OCI-M1 (cell line): Measurements from ENCODE around the gene FNTB.

Experiments used
- DNase-seq: peaks from one replicate; lab custom pipeline; 2025; lab: John Stamatoyannopoulos, UW

The FNTB gene

GRCh38 chr14:64986648-64987437 lies at the start of gene FNTB:
Gene FNTB, plus strand, starts transcription at chr14:64986895. Its CDS starts 59 bp downstream, at chr14:64986954.
- DNase-seq = peak; percentile 96

DNA sequence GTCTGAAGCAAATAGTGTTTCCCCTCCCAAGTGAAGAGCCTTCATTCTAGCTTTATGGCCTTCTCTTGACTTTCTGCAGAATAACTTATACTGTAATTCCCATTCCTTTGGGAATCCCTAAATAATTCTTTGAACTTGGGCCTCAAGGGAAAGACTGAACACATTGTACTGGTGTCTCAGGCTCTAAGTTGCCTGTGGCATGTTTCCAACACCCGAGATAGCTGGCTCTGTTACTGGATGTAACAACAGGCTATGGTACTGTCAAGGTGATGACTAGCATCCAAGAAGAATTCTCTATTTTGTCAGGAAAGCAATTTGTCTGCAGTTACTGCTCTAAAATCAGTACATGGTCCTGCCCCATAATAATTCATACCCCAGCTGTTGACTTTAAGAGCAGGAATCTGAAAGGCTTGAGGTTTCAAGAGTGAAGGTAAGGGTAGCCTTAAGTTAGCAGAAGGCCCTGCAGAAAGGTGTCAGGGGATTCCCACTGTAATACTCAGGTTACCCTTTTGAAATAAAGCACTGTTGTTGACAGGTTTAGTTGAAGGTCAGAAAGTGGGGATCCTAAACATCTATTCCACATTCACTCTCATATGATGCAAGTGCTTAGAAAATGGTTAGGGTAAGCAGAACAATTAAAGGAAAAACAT lies 49.4 kb upstream of the FNTB start:
- DNase-seq = no peak

- DNase-seq = no peak
Observed at GRCh38 chr14:64937821-64938193, 48.9 kb upstream of the FNTB start.

DNA sequence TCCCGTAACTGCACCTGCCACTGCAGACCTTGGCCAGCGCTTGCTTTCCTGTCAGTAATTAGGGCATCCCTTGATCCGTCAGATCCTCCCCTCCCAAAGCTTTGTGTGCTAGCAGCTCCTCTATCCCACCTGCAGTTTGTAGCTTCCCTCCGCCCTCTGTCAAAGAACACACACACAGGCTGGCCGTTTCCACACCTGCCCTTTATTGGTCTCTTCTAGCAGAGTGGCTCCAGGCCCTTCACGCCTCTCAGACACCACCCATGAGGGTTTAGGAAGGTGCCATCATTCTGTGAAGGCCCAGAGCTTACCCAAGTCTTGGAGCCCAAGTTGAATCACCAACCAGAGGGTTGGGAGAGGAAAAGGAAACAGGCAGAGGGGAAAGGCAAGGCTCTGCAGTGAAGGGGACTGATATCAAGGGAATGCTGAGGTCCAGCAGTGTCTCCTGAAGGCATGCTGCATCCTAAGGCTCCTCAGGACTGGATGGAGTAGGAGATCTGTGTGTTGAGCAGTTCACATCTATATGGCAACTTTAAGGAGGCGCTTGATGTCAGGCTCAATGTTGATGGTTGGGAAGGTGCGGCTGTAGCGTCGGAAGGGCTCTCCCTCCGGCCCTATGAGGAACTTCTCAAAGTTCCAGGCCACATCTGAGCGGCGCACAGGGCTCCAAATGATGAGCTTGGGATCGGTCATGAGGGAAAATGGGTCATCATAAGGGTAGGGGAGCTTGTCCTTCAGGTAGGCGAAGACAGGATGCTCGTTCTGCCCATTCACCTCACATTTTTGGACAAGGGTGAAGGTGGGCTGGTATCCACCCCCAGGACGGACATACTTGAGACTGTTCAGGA lies 47.5 kb upstream of the FNTB start:
- DNase-seq = no peak

- no peak for DNase-seq
Observed at GRCh38 chr14:64939817-64940190, 46.9 kb upstream of the FNTB start.

DNA sequence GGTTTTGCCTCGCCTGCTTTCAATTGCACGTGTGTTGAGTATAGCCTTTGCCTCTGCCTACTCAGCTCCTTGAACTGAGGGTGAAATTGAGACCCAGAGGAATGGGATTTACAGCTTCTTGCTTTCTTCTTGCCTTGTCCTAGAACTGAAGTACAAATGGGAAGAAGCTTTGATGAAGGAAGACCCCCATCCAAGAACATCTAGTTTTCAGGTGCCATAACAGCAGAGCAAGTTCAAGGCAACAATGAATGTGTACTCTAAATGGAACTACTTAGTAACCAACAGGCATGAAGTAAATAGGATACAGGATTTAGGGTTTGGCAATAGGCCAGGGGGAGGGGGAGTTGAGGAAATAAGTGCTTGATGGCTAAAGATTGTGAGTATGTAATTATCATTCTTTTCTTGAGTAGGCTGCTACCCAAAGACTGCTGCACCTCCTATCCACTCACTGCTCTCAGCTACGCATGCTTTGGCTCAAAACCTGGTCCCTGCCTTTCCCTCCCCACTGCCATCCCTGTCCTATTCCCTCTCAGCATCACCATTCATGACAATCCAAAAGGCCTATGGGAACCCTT lies 46.3 kb upstream of the FNTB start:
- no peak for DNase-seq

DNA sequence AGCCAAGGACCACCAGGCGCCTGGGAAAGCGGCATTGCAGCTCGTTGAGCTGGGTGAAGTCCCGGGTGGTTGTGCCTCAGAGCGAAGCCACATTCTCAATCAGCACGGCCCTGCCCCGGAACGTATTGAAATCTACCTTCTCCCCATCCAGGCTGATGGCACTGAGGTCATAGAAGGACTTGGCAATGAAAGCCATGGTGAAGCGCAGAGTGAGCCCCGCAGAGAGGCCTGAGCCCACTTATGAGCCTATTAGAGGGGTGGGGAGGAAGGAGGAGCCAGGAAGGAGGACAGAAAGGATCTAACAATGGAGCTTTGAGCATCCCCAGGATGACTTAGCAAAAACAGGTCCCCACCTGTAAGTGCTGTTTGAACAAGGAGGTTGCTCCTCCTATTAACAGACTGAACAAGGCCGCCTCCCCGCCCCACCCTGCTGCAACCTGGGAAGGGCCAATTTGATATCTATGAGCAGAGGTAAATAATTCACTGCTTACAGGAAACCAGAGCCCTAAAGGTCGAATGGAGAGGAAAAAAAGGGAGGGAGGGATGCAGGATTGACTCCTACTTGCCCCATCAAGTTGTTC lies 44.1 kb upstream of the FNTB start, which contains the start of gene GPX2:
Gene GPX2, minus strand, starts transcription at position 215 of the 581 bp plus-strand sequence. Its CDS starts 19 bp downstream, at position 196.
- no peak for DNase-seq

DNA sequence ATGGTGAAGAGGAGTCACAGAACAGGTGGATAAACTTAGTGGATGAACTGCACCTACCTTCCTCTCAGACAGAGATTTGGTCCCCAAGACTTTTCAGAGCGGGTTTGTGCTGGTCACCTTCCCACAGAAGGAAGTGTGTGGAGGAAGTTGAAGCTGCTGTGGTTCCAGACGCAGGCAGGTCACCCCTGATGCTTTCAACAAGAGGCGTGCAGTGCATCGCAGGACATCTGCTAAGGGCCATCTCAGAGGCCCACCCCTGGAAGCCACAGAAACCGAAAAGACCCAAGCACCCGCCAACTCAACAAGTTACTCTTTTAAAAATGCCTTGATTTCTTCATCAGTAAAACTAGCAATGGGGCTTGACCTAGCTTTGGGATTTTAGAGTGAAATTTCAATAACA lies 43.1 kb upstream of the FNTB start:
- no peak for DNase-seq

- no peak for DNase-seq
Observed at GRCh38 chr14:64944041-64944440, 42.7 kb upstream of the FNTB start.

- no peak for DNase-seq
Observed at GRCh38 chr14:64944861-64945260, 41.8 kb upstream of the FNTB start.

DNA sequence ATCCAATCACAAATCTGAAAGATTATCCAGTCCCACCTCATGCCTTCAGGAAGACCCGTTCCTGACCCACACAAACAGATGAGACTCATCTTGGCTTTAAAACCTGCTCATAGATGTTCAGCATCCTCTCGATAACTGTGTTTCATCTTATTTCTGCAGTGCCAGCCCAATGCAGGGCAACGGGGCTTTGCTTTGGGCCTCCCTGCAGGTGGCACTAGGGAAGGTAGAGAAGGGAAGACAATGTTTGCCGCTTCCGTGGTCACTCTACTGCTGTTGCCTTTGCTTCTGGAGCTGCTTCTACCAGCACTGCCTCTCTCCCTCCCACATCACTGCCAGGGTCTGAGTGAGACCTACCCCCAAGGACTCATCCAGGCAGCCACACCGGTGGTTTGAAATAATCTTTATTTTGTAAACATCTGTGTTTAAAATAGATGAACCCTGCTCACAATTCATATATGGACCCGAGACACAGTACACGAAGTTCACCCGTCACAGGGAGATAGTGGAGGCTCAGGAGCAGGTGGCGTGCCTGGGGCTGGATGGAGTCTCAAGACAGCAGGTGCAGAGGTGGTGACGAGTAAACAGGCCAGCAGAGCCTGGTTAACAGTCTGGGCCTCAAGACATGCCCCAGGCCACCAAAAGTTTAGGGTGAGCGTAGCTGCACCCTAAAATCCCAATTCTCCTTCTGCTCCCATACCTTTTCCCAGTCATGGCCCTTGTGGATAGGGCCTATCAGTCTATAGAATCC lies 41.1 kb upstream of the FNTB start:
- no peak for DNase-seq

GRCh38 chr14:64946310-64947045 lies 40.2 kb upstream of the FNTB start:
- no peak for DNase-seq

- DNase-seq = no peak
Observed at GRCh38 chr14:64947710-64948611, 38.7 kb upstream of the FNTB start.

GRCh38 chr14:64948612-64949210 lies 38.0 kb upstream of the FNTB start:
- DNase-seq = no peak

- no peak for DNase-seq
Observed at GRCh38 chr14:64950889-64951288, 35.8 kb upstream of the FNTB start.

- DNase-seq = no peak
Observed at GRCh38 chr14:64951291-64951690, 35.4 kb upstream of the FNTB start.

DNA sequence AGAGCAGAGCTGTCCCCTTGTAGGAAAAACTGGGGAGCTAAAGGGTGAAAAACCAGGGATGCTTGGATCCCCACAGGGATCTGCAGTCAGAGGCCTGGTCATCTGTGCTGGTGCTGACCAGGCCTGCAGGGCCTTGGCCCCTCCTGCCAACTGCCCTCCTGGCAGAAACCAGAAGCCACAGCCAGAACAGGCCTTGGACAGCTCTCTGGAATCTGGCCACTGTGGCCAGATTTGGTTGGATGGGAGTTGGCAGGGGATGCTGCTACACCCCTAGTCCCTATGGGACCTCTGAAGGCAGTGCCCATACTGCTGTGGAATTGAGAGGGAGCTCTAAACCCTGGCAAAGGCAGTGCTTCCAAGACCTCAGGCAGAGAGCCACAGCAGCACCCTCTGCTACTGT lies 35.0 kb upstream of the FNTB start:
- no peak for DNase-seq

DNA sequence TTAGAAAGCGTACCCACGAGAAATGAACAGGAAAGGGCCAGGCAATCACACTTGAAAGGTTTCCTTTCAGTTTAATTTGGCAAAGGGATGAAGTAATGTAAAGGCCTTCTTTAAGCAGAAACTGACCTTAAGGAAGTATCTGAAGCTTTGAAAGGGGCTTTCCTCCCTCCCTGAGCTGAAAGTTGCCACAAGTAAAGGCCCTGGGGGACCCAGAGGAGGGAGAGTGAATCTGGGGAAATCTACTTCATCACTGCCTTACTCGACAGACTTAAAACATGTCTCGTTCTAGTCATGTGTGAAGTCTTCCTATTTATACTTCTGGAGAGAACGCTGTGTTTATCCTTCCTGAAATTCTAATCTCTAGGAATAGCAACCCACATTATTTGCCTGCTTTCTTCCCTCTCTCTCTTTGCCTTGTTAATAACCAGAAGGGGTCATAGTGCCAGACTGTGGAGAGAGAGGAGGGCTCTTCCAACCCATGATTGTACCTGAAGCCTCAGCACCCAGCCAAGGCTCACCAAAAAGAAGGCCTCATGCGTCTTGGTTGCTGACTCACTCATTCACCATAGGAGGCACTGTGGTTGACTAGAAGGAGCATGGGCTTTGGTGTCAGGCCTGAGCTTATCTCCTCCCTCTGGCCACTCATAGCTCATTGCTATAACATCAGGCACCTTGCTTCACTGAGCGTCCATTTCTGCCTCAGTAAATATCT lies 33.9 kb upstream of the FNTB start:
- DNase-seq = peak; percentile 45

DNA sequence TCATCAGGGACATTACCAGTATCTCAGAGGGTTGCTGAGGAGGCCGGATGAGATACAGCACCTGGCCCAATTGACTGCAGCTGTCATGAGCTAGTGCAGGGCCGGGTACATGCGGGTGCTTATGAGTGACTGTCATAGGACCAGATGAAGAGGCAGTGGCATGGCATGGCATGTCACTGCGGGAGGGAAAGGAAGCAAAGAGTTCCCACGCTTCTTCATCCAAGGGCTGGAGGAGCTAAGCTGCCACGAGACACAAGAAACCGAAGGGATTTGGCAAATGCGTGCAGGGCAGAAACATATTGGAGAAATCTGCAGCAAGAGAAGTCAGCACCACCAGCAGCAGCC lies 33.4 kb upstream of the FNTB start:
- DNase-seq = no peak
